Measurements from ENCODE around the gene TRMT61B.

The TRMT61B gene

DNA sequence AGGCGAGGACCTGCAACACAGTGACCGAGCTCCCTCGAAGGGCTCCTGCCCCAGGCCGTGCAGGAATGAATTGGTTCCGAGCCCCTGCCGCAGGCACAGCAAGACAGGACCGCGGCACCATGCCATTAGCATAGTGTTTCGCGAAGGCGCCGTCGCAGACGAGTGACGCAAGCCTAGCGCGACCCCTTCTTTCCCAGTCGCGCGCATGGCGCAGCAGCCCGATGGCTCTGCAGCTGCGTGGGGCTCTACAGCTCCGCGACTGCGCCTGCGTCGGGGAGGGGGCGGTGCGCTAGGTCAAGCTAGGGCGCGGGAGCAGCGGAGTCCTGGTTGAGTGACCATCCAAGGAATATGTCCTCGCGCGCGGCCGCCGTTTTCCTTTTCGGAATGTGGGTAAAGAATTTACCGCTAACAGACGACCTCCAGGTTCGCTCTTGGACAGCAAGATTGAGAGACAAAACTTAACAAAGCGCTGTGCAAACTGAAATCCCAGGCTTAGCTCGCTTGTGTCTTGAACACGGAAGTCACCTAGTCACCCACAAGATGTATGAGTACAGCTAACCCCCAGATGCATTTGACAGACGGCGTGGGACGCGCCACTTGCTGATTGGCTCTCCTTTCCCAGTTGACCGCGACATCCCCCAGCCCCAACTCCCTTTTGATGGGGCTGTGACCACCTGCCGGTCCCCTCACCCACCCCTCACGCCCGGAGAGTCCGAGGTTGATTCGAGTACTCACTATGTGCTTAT lies at the start of gene TRMT61B:
Gene TRMT61B (minus strand): TSS at position 164 of the 746 bp plus-strand sequence. CDS start 32 bp downstream, at position 132.
- H3K4me1 ChIP-seq (ENCODE audit: control insufficient read depth, insufficient read depth, low read length) = peaks cover 10% of the 10 kb centered on the region; the same call in 1 of the 2 replicates
- H3K27ac ChIP-seq (ENCODE audit: low read depth, low read length) = peak within 1 kb of the TSS; percentile 15; the same call in 1 of the 2 replicates
- peaks cover under 1% of the 10 kb centered on the region; the same call in 1 of the 2 replicates for H3K27me3 ChIP-seq (ENCODE audit: control insufficient read depth, insufficient read depth, low read length)
- H3K9me3 ChIP-seq (ENCODE audit: control insufficient read depth, insufficient read depth, low read depth, low read length) = no peaks in the 10 kb centered on the region
- H3K36me3 ChIP-seq (ENCODE audit: control insufficient read depth, insufficient read depth, low read length) = peaks cover under 1% of the 10 kb centered on the region
- H3K9ac ChIP-seq (ENCODE audit: low read length) = peak within 1 kb of the TSS; percentile 83
- H3K4me3 ChIP-seq (ENCODE audit: low read depth, low read length) = peak within 1 kb of the TSS; percentile 77

DNA sequence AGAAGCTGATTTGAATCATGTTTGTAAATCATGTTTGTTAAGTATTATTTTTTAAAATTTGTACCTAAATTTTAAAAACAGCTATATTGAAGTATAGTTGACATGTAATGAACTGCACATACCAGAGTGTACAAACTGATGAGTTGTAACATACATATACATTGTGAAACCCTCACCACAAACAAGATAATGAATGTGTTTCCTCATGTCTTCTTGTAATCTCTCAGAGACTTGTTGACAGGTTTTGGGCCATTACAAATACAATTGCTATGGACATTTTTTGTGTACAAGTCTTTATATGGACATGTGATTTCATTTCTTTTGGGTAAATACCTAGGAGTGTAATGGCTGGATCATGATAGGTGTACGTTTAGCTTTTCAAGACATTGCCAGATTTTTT lies 45.8 kb upstream of the TRMT61B start:
- Histone ChIP-seq H3K4me3 (ENCODE audit: low read depth, low read length) (no peak overlapping the region), H3K9me3 (ENCODE audit: control insufficient read depth, insufficient read depth, low read depth, low read length) (no peaks in the 10 kb centered on the region), H3K27me3 (ENCODE audit: control insufficient read depth, insufficient read depth, low read length) (no peaks in the 10 kb centered on the region), H3K4me1 (ENCODE audit: control insufficient read depth, insufficient read depth, low read length) (no peaks in the 10 kb centered on the region), H3K9ac (ENCODE audit: low read length) (no peak overlapping the region), H3K27ac (ENCODE audit: low read depth, low read length) (no peak overlapping the region), H3K36me3 (ENCODE audit: control insufficient read depth, insufficient read depth, low read length) (peaks cover 87% of the 10 kb centered on the region)

DNA sequence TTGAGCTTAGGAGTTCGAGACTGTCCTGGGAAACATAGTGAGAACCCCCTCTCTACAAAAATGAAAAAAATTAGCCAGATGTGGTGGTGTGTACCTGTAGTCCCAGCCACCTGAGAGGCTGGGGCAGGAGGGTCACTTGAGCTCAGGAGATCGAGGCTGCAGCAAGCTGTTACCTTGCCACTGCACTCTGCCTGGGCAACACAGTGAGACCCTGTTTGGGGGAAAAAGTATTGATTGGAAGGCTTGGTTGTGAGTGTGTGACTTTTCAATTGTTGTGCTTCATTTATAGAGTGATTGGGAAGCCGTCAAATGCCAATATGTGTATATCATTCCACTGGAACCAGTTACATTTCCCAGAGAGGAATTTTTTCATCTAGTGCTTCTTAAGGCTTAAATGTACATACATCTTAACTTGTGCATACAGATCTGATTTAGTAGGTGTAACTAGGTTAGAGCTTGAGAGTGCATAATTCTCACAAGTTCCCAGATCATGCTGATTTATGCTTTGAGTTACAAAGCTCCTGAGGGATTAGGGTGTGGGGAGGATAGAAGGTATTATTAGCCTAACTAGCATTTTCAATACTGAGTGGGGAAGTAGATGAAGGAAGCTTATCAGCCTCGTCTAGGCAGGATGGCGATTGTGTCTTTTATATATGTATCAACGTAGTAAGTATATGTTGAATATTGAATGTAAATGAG lies 39.7 kb upstream of the TRMT61B start:
- Histone ChIP-seq H3K27ac (ENCODE audit: low read depth, low read length) (no peak overlapping the region), H3K9me3 (ENCODE audit: control insufficient read depth, insufficient read depth, low read depth, low read length) (no peaks in the 10 kb centered on the region), H3K9ac (ENCODE audit: low read length) (no peak overlapping the region), H3K27me3 (ENCODE audit: control insufficient read depth, insufficient read depth, low read length) (no peaks in the 10 kb centered on the region), H3K36me3 (ENCODE audit: control insufficient read depth, insufficient read depth, low read length) (peaks cover 90% of the 10 kb centered on the region), H3K4me1 (ENCODE audit: control insufficient read depth, insufficient read depth, low read length) (no peaks in the 10 kb centered on the region), H3K4me3 (ENCODE audit: low read depth, low read length) (no peak overlapping the region)

DNA sequence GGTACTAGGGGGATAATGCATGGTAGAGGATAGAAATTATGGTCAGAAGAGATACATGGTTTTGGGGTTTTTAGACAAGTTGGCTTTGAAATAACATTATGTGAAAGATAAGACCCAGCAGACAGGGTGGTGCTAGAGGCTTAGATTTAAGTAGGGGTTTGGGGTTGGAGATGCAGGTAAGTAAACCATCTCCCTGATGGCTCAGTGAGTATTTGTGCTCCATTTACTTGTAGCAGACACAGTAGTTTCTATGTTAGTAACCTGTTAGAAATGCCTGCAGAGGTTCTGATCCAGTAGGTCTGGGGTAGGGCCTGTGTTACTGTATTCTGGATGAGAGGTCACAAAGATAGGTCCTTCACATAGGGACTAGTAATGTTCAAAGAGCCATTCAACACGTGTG lies 38.1 kb upstream of the TRMT61B start:
- Histone ChIP-seq H3K4me1 (ENCODE audit: control insufficient read depth, insufficient read depth, low read length) (no peaks in the 10 kb centered on the region), H3K27ac (ENCODE audit: low read depth, low read length) (no peak overlapping the region), H3K36me3 (ENCODE audit: control insufficient read depth, insufficient read depth, low read length) (peaks cover 91% of the 10 kb centered on the region), H3K9me3 (ENCODE audit: control insufficient read depth, insufficient read depth, low read depth, low read length) (no peaks in the 10 kb centered on the region), H3K9ac (ENCODE audit: low read length) (no peak overlapping the region), H3K4me3 (ENCODE audit: low read depth, low read length) (no peak overlapping the region), H3K27me3 (ENCODE audit: control insufficient read depth, insufficient read depth, low read length) (no peaks in the 10 kb centered on the region)

DNA sequence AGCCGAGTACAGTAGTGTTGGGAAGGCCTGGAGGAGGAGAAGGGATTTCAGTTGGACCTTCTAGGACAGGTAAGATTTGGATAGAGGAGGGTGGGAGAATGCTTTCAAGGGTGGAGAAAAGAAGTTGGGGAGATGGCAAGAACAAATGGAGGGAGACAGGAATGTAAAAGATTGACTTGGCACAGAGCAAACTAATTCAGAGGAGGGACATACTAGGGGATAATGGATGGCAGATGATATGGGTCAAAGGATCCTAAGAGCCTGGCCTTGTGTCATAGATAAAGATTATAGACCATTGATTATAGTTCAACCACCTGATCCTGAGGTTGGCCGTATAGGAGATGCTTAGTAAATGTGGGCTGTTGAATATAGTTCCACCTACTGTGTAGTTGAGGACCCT lies 36.7 kb upstream of the TRMT61B start:
- H3K36me3 ChIP-seq (ENCODE audit: control insufficient read depth, insufficient read depth, low read length) = peaks cover 94% of the 10 kb centered on the region
- H3K4me3 ChIP-seq (ENCODE audit: low read depth, low read length) = no peak overlapping the region
- H3K27me3 ChIP-seq (ENCODE audit: control insufficient read depth, insufficient read depth, low read length) = no peaks in the 10 kb centered on the region
- no peak overlapping the region for H3K9ac ChIP-seq (ENCODE audit: low read length)
- no peaks in the 10 kb centered on the region for H3K9me3 ChIP-seq (ENCODE audit: control insufficient read depth, insufficient read depth, low read depth, low read length)
- no peak overlapping the region for H3K27ac ChIP-seq (ENCODE audit: low read depth, low read length)
- no peaks in the 10 kb centered on the region for H3K4me1 ChIP-seq (ENCODE audit: control insufficient read depth, insufficient read depth, low read length)

DNA sequence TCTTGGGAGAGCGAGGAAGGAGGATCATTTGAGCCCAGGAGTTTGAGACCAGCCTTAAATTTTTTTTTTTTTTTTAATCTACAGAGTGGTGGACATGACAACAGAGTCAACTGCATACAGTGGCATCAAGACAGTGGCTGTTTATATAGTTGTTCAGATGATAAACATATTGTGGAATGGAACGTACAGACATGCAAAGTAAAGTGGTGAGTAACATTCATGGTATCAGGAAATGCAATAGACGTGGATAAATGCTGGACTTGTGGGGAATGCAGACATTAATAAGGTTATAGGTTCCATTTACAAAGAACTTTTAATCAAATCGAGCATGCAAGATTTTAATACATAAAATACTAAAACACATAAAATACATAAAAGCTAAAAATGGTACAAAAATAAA lies 36.3 kb upstream of the TRMT61B start:
- Histone ChIP-seq H3K9me3 (ENCODE audit: control insufficient read depth, insufficient read depth, low read depth, low read length) (no peaks in the 10 kb centered on the region), H3K27me3 (ENCODE audit: control insufficient read depth, insufficient read depth, low read length) (no peaks in the 10 kb centered on the region), H3K9ac (ENCODE audit: low read length) (no peak overlapping the region), H3K4me3 (ENCODE audit: low read depth, low read length) (no peak overlapping the region), H3K36me3 (ENCODE audit: control insufficient read depth, insufficient read depth, low read length) (peaks cover 94% of the 10 kb centered on the region), H3K27ac (ENCODE audit: low read depth, low read length) (no peak overlapping the region), H3K4me1 (ENCODE audit: control insufficient read depth, insufficient read depth, low read length) (no peaks in the 10 kb centered on the region)

DNA sequence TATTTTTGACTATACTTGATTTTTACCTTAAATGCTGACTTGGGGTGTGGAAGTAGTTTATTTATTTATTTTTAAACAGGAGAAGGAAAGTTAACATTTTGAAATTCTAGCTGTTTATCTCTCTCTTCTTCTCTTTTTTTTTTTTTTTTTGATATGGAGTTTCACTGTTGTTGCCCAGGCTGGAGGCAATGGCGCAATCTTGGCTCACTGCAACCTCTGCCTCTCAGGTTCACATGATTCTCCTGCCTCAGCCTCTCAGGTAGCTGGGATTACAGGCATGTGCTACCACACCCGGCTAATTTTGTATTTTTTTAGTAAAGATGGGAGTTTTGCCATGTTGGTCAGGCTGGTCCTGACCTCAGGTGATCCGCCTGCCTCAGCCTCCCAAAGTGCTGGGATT lies 35.4 kb upstream of the TRMT61B start:
- 0 out of 2 replicates have a peak, but pooled peaks cover 2% of the 10 kb centered on the region for H3K4me1 ChIP-seq (ENCODE audit: control insufficient read depth, insufficient read depth, low read length)
- H3K9ac ChIP-seq (ENCODE audit: low read length) = no peak overlapping the region
- H3K27ac ChIP-seq (ENCODE audit: low read depth, low read length) = no peak overlapping the region
- H3K27me3 ChIP-seq (ENCODE audit: control insufficient read depth, insufficient read depth, low read length) = no peaks in the 10 kb centered on the region
- H3K36me3 ChIP-seq (ENCODE audit: control insufficient read depth, insufficient read depth, low read length) = peaks cover 89% of the 10 kb centered on the region
- H3K9me3 ChIP-seq (ENCODE audit: control insufficient read depth, insufficient read depth, low read depth, low read length) = no peaks in the 10 kb centered on the region
- no peak overlapping the region for H3K4me3 ChIP-seq (ENCODE audit: low read depth, low read length)

DNA sequence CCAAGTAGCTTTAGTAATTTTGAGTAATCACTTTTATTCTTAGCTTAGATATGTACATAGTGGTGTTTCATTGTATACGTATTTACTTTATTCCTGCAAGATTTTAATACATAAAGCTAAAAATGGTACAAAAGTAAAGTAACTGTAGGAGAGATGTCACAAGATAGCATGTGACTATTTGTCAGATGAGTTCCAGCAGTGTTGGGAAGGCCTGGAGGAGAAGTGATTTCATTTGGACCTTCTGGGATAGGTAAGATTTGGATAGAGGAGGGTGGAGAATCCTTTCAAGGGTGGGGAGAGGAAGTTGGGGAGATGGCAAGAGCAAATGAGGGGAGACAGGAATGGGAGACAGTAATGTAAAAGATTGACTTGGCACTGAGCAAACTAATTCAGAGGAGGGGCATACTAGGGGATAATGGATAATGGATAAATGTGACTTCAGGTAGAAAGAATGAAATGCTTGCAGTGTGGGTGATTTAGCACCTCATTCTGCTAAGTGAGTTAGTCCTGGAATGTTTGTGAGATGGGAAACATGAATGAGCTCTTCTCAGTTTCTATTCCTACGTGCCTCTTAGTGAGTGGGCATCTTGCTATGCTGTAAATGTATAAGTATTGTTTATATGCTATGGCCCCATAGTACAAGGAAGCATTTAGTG lies 34.8 kb upstream of the TRMT61B start:
- Histone ChIP-seq H3K4me3 (ENCODE audit: low read depth, low read length) (no peak overlapping the region), H3K9ac (ENCODE audit: low read length) (no peak overlapping the region), H3K36me3 (ENCODE audit: control insufficient read depth, insufficient read depth, low read length) (peaks cover 84% of the 10 kb centered on the region), H3K27ac (ENCODE audit: low read depth, low read length) (no peak overlapping the region), H3K9me3 (ENCODE audit: control insufficient read depth, insufficient read depth, low read depth, low read length) (no peaks in the 10 kb centered on the region), H3K27me3 (ENCODE audit: control insufficient read depth, insufficient read depth, low read length) (no peaks in the 10 kb centered on the region), H3K4me1 (ENCODE audit: control insufficient read depth, insufficient read depth, low read length) (0 out of 2 replicates have a peak, but pooled peaks cover 2% of the 10 kb centered on the region)

DNA sequence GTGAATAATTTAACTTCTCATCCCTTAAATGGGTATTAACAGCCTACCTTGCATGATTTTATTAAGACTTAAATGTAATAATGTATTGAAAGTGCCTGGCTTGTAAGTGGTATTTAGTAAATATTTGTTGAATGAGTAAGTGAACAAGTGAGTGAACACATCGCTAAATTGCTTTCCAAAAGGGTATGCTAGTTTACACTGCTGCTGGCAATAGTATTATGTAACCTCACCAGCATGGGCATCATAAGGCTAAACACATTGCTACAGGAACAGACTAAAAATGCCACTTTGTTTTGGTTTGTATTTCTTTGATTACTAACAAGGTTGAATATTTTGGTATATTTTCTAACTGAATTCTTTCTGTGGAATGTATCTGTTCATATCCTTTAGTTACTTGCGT lies 34.2 kb upstream of the TRMT61B start:
- H3K27ac ChIP-seq (ENCODE audit: low read depth, low read length) = no peak overlapping the region
- H3K36me3 ChIP-seq (ENCODE audit: control insufficient read depth, insufficient read depth, low read length) = peaks cover 77% of the 10 kb centered on the region
- H3K4me1 ChIP-seq (ENCODE audit: control insufficient read depth, insufficient read depth, low read length) = 0 out of 2 replicates have a peak, but pooled peaks cover 3% of the 10 kb centered on the region
- H3K27me3 ChIP-seq (ENCODE audit: control insufficient read depth, insufficient read depth, low read length) = no peaks in the 10 kb centered on the region
- no peaks in the 10 kb centered on the region for H3K9me3 ChIP-seq (ENCODE audit: control insufficient read depth, insufficient read depth, low read depth, low read length)
- no peak overlapping the region for H3K9ac ChIP-seq (ENCODE audit: low read length)
- no peak overlapping the region for H3K4me3 ChIP-seq (ENCODE audit: low read depth, low read length)

DNA sequence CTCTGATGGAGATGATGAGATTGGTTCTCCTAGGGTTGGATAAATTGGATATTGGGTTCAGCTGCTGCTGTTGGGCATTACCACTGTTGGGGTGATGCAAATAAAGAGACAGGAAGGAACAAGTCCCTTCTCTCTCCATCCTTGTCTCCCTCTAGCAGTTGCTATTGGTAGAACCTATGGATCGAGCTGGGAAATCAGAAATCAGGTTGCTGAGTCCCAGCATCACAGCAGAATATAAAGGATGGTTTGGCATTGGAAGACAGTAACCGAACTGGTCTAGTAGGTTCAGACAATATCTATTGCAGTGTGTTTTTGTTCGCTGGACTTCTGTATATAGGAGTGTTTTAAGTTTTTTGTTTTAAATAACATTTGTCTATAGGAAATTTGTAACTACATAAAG lies 32.5 kb upstream of the TRMT61B start:
- Histone ChIP-seq H3K27ac (ENCODE audit: low read depth, low read length) (no peak overlapping the region), H3K4me3 (ENCODE audit: low read depth, low read length) (no peak overlapping the region), H3K36me3 (ENCODE audit: control insufficient read depth, insufficient read depth, low read length) (peaks cover 61% of the 10 kb centered on the region), H3K27me3 (ENCODE audit: control insufficient read depth, insufficient read depth, low read length) (no peaks in the 10 kb centered on the region), H3K9me3 (ENCODE audit: control insufficient read depth, insufficient read depth, low read depth, low read length) (no peaks in the 10 kb centered on the region), H3K4me1 (ENCODE audit: control insufficient read depth, insufficient read depth, low read length) (peaks cover 9% of the 10 kb centered on the region; the same call in 1 of the 2 replicates), H3K9ac (ENCODE audit: low read length) (no peak overlapping the region)

DNA sequence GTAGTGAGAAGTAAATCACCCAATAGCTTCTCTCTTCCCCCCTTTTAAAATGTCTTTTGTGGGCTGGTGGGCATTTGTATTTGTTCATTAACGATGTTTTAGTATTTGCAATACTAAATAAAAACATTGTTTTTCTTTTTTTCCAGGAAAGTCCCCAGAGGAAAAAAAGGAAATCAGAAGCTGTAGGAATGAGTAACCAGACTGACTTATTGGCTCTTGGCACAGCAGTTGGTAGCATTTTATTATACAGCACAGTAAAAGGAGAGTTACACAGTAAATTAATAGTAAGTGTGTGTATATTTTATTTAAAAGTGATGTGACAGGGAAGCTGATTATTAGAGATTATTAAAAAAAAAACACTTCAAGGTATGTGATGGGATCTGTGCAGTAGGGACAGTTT lies 31.7 kb upstream of the TRMT61B start:
- H3K9me3 ChIP-seq (ENCODE audit: control insufficient read depth, insufficient read depth, low read depth, low read length) = no peaks in the 10 kb centered on the region
- peaks cover 9% of the 10 kb centered on the region; the same call in 1 of the 2 replicates for H3K4me1 ChIP-seq (ENCODE audit: control insufficient read depth, insufficient read depth, low read length)
- H3K9ac ChIP-seq (ENCODE audit: low read length) = no peak overlapping the region
- H3K4me3 ChIP-seq (ENCODE audit: low read depth, low read length) = no peak overlapping the region
- no peak overlapping the region for H3K27ac ChIP-seq (ENCODE audit: low read depth, low read length)
- H3K27me3 ChIP-seq (ENCODE audit: control insufficient read depth, insufficient read depth, low read length) = no peaks in the 10 kb centered on the region
- H3K36me3 ChIP-seq (ENCODE audit: control insufficient read depth, insufficient read depth, low read length) = peaks cover 54% of the 10 kb centered on the region
